GM19463 (cell line): ENCODE measurements around the gene TAF11.
A peak's percentile ranks its signal among the peaks of the same experiment; 100 is the strongest.
"Not testable (repeated sequence)": the region's sequence is repeated elsewhere in the genome, so short reads cannot be mapped to it uniquely, and the experiment has no call there.

Experiments
- ATAC-seq: cut with Tn5 transposase; IDR thresholded peaks from one replicate; pipeline ENCODE4 v1.9.1; 2021; ENCODE audit warnings: mild to moderate bottlenecking, moderate library complexity; ENCODE audit not compliant: unreplicated experiment

The TAF11 gene

DNA sequence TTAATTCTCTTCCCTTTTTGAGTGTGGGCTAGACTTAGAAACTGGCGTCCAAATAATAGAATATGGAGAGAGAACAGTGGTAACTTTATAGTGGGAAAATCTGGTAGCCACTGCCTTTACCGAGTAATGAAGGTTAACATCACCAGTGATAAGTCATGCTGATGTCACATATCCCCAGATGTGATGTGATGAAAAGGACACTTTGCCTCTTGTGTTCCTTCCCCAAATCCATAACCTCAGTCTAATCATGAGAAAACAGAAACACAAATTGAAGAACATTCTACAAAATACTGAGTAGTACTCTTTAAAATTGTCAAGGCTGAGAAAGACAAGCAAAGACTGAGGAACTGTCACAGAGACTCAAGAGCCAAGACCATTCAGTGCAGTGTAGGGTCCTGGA, 19.0 kb upstream of the TAF11 start:
- no peak for ATAC-seq

DNA sequence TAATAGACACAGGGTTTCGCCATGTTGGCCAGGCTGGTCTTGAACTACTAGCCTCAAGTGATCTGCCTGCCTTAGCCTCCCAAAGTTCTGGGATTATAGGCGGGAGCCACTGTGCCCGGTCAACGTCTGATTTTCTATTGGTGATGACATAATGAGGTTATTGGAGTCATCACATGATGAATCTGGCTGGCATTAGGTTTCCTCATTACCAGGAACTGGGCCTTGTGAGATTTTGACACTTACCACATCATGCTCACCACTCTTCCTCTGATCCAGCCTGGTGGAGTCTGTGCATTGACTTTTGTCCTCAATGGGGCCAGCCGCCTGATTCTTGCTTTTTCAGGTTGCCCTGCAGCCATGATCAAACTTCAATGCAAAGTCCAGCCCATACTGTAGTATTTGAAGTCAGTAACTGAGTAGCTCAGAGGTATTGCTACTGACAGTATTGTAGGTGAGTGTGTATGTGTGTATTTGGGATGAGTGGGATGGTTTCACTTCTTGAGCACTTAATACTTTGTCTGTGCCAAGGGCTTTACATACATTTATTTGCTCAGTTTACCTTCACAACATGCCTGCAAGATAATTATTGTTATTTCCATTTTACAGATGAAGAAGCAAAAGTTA, 17.3 kb upstream of the TAF11 start:
- no peak for ATAC-seq

- ATAC-seq = no peak
Observed at GRCh38 chr6:34901930-34902329, 14.1 kb upstream of the TAF11 start.

- no peak for ATAC-seq
Observed at GRCh38 chr6:34900321-34901031, 12.6 kb upstream of the TAF11 start.

DNA sequence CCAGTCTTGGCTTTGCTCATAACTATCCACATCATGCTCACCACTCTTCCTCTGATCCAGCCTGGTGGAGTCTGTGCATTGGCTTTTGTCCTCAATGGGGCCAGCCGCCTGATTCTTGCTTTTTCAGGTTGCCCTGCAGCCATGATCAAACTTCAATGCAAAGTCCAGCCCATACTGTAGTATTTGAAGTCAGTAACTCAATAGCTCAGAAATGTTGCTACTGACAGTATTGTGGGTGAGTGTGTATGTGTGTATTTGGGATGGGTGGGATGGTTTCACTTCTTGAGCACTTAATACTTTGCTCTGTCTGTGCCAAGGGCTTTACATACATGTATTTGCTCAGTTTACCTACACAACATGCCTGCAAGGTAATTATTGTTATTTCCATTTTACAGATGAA, 11.9 kb upstream of the TAF11 start:
- not testable (repeated sequence) for ATAC-seq

DNA sequence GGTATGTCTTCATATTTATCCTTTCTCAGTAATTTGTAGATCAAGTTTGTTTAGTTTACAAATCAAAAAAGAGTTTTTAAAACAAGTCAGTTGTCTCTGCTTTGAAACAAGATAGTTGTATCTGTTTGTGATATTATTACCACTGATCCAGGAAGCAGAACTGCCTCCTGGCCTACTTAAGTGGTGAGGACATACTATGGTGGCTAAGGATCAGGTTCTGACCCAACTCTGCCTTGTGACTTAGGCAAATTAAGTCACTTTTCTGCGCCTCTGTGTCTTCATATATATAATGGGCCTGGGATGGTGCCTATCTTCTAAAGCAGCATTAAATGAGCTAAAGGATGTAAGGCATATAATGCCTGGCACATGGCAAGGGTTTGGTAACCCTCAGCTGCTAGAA, 9.9 kb upstream of the TAF11 start:
- no peak for ATAC-seq

DNA sequence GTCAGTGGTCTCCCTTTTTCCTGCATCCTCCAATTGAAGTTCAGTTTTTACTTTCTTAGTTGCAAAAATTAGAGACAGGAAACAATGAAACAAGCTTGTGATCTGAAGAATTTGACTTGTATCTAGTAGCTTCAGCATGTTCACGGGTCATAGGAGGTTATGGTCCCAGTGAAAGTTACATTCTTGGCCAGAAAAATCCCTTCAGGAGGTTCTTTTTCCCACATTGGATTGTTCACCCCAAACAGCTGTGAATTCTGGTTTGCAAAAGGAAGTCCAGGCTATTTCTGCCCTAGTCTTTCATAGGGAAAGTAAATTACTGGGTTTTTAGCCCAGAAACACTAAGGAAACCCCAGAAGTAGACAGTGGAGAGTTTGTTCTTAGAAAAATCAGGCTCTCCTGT, 9.3 kb upstream of the TAF11 start:
- ATAC-seq = no peak

- ATAC-seq = no peak
Observed at GRCh38 chr6:34894693-34895092, 6.9 kb upstream of the TAF11 start.

DNA sequence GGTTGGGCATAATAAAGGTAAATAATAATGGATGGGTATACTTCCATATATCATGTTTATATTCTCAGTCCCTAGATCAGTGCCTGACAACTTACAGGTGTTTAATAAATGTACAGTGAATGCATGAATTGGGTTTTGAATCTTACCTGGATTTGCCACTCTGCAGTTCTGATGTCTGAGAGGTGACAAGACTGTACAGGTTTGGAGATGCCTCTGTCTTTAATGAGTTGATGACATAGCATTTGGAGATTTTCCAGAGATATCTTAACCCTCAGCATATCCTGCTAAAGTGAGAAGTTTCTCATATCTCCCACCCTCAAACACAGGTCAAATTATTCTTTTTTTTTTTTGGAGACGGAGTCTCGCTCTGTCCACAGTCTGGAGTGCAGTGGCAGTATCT, 3.5 kb upstream of the TAF11 start:
- no peak for ATAC-seq

DNA sequence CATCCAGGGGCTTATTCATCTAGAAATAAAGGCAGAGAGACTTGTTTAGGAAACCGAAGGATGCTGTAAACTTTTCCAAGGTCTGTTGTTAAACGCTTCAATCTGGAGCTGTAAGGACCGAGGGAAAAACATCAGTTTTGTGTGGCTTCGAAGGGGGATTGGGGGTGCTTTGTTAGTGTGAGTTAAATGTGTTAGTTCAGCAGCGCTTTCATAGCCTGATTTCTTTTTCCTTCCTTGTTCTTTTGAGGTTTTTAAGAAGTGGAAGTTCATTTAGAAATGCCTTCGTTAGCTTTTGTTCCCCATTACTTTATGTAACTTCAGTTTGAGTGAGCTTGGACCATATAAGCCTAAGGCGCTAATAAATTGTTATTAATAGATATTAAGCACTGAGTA, 2.7 kb upstream of the TAF11 start:
- ATAC-seq = no peak

DNA sequence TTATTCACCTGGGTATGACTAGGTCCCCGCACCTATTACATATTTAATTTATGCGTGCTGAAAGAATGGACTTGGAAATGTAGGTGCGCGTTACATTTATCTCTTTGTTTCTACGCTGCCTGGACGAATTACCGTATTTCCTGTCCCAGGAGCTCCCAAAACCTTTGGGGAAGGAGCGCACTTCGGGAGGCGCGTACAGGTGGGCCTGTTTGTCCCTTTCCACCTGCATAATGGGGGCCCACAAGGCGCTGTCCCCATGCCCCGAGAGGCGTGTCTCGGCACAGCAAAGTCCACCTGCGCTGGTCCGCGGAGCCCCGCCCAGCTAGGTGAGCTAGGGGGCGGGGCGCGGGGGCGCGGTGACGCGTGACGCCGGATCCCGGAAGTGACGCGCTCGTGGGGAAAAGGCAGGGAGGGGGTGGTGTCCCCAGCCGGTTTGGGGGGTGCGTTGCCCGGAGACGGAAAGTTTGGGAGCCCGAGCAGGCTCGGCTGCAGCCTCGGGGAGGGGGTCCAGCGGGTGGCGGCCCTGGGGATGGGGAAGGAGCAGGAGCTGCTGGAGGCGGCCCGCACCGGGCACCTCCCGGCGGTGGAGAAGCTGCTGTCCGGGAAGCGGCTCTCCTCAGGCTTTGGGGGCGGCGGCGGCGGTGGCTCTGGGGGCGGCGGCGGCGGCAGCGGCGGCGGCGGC, 1.2 kb upstream of the TAF11 start, which contains the start of gene ANKS1A:
TSS of gene ANKS1A (plus strand) at position 382 of the 682 bp plus-strand sequence. CDS start at position 530, 148 bp downstream.
- ATAC-seq = peak; percentile 58

GRCh38 chr6:34888514-34888856, 643 bp upstream of the TAF11 start:
- ATAC-seq = no peak

DNA sequence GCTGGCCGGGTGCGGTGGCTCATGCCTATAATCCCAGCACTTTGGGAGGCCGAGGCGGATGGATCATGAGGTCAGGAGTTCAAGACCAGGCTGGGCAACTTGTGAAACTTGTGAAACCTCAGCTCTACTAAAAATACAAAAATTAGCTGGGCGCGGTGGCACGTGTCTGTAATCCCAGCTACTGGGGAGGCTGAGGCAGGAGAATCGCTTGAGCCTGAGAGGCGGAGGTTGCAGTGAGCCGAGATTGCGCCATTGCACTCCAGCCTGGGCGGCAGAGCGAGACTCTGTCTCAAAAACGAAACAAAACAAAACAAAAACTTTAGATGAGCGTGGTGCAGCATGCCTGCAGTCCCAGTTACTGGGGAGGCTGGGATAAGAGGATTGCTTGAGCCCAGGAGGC, 2.0 kb downstream of the TAF11 start:
- ATAC-seq = not testable (repeated sequence)

GRCh38 chr6:34884996-34885395, 2.8 kb downstream of the TAF11 start:
- no peak for ATAC-seq

DNA sequence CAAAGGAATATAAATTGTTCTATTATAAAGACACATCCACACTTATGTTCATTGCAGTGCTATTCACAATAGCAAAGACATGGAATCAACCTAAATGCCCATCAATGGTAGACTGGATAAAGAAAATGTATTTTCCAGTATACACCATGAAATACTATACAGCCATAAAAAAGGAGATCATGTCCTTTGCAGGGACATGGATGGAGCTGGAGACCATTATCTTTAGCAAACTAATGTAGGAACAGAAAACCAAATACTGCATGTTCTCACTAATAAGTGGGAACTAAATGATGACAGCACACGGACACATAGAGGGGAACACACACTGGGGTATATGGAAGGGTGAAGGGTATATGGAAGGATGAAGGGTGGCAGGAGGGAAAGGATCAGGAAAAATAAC, 3.8 kb downstream of the TAF11 start:
- ATAC-seq = not testable (repeated sequence)

GRCh38 chr6:34877869-34878485, 9.9 kb downstream of the TAF11 start:
- no peak for ATAC-seq

GRCh38 chr6:34877259-34877658, 10.6 kb downstream of the TAF11 start:
- no peak for ATAC-seq

DNA sequence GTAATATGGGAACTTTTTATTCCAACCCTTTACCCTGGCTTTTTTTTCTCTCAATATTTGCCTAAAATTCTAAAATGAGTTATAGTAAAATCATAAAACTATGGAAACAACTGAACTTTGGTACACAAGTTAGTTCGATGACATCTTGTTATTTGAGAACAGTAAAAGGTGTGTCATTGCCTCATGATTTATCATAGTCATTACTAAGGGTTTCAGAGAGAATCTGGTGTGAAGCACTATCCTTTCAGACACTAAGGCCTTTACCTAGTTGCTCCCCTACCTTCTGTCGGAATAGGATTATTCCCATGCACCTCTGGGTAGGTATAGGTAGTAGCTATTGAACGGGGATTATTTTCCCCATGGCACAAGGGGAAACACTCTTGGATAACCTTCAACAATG, 11.4 kb downstream of the TAF11 start:
- no peak for ATAC-seq

DNA sequence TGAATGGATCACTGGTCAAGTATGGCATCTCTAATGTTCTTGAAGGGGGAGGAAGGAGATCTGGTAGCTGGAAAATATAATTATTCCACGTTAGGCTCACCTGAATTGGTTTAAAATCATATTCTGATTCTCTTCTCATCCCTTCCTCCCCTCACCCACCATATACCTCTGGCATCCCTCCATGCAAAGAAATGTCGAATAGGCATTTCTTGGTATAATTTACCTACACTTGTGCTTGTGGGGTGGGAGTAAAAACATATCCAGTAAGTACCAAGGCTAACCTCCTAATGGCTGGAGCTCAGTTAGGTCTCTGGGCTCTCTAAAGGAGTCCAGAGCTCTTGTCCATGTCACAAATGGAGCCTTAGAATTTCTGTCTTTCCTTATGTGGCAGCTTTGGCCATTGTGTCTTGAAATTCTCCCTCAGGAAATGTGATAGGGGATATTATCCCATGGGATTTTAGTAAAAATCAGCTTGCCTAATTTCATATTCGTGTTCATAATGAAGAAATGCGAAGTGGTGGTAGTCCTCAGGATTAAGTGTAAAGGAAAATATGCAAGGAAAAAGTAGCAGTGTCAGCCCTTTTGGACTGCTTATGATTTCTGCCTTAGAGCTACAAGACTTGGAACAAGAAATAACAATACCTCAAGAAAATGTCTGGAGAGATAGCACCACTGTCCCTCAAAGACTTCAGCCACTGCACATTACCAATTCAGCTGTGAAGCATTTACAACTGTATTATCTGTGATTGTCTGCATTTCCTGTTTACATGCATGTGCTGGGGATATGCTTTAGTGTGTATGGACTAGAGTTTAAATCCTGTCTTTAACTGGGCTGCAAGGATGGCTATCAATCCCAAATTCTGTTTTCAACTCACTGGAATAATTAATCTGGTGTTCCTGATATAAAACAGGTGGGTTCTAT, 12.3 kb downstream of the TAF11 start:
- no peak for ATAC-seq

DNA sequence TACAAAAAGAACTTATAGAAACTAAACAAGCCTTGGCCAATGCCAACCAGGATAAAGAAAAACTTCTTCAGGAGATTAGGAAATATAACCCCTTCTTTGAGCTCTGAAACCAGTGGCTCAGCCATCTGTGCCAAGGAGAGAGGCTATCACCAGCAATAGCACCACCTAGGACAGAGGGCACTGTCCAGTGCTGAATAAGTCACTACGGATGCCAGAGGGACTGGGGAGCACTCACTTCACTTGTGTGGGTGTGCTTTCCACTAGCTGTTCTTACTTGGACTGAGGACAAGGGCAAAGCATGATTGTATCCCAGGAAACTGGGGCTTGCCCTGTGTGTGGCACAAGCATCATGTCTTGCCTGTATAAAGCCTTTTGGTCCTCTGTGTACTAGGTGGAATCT, 15.5 kb downstream of the TAF11 start:
- ATAC-seq = no peak

GRCh38 chr6:34871853-34872252, 16.0 kb downstream of the TAF11 start:
- ATAC-seq = no peak
